Eye (tissue), 1 donor: Measurements from ENCODE around the gene UBL4B.

Source experiments
- DNase-seq: peaks from one replicate; pipeline ENCODE4 v3.0.0-alpha.2; 2015

Gene UBL4B

GRCh38 chr1:110159168-110159567 is 46.9 kb downstream of the UBL4B start:
- DNase-seq = no peak

GRCh38 chr1:110160538-110161100 is 48.4 kb downstream of the UBL4B start:
- no peak for DNase-seq

GRCh38 chr1:110161165-110161564 is 48.9 kb downstream of the UBL4B start:
- DNase-seq = no peak

DNA sequence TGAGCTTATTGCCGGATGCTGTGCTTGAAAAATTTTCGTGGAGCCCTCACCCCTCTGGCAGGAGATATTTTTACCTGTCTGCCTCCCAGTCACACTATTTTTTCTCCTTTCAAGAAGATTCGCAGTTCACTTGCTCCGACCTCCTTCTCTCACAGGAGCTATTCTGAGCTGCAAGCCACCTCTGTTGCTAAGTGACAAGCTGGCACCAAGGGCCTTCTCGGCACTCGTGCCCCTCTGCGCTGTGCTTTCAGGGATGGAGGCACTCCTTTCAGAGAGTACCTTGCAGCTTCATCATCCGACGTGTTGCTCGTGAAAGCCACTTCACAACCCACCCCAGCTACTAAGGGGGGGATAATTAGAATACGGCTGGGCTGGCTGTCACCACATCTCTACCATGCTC is 49.6 kb downstream of the UBL4B start:
- peak; percentile 52 for DNase-seq
